Right renal cortex interstitium (tissue), 3 donors: ENCODE data around the gene JPH2. TPM values are rescaled to one million over a fixed set of nuclear protein-coding genes. Genes with fewer than 3 reads are reported as not detected.

ENCODE experiments used
- DNase-seq, 3 donors: peaks; one replicate each; pipeline ENCODE4 v3.0.0-alpha.2; 2013; ENCODE audit warnings: low read depth in 3 of 3, low spot score in 2 of 3
- polyA plus RNA-seq, 3 donors: library from polyadenylated mRNA; unstranded; fragments of 120-200 nt; gene quantifications; one replicate each; pipeline ENCODE4 v1.2.1, GENCODE V29; 2013; ENCODE audit not compliant: insufficient read length in 3 of 3

Gene JPH2
- polyA plus RNA-seq, 3 donors = 1.2 to 1.4 (median 1.4) TPM

- DNase-seq = no peak
Observed at GRCh38 chr20:44188752-44189151, 1.8 kb upstream of the JPH2 start.

GRCh38 chr20:44187772-44188709, 1.1 kb upstream of the JPH2 start:
- no peak for DNase-seq

GRCh38 chr20:44186674-44187053, 324 bp downstream of the JPH2 start:
- no peak for DNase-seq

- DNase-seq = no peak
Observed at GRCh38 chr20:44186201-44186600, 787 bp downstream of the JPH2 start.

- DNase-seq = no peak
Observed at GRCh38 chr20:44185574-44185973, 1.4 kb downstream of the JPH2 start.

- DNase-seq = no peak
Observed at GRCh38 chr20:44183282-44183681, 3.7 kb downstream of the JPH2 start.

GRCh38 chr20:44182863-44183262, 4.1 kb downstream of the JPH2 start:
- DNase-seq = no peak

GRCh38 chr20:44182135-44182765, 4.7 kb downstream of the JPH2 start:
- DNase-seq = no peak

- no peak for DNase-seq
Observed at GRCh38 chr20:44181611-44182010, 5.4 kb downstream of the JPH2 start.

GRCh38 chr20:44180814-44181213, 6.2 kb downstream of the JPH2 start:
- DNase-seq = no peak

GRCh38 chr20:44176833-44177534, 10.0 kb downstream of the JPH2 start:
- DNase-seq = no peak

GRCh38 chr20:44174996-44175765, 11.8 kb downstream of the JPH2 start:
- DNase-seq = no peak

GRCh38 chr20:44173846-44174245, 13.1 kb downstream of the JPH2 start:
- DNase-seq = no peak

- no peak for DNase-seq
Observed at GRCh38 chr20:44173116-44173515, 13.9 kb downstream of the JPH2 start.

GRCh38 chr20:44172572-44172950, 14.4 kb downstream of the JPH2 start:
- no peak for DNase-seq

- DNase-seq = no peak
Observed at GRCh38 chr20:44171775-44172571, 15.0 kb downstream of the JPH2 start.

GRCh38 chr20:44170816-44171410, 16.1 kb downstream of the JPH2 start:
- no peak for DNase-seq

- no peak for DNase-seq
Observed at GRCh38 chr20:44167736-44168135, 19.3 kb downstream of the JPH2 start.

GRCh38 chr20:44166477-44166876, 20.5 kb downstream of the JPH2 start:
- DNase-seq = no peak

GRCh38 chr20:44166008-44166407, 21.0 kb downstream of the JPH2 start:
- DNase-seq = no peak
